ENCODE data around the gene SLC14A1. TPM values are rescaled to one million over a fixed set of nuclear protein-coding genes. Genes with fewer than 3 reads are reported as not detected.

The SLC14A1 gene
- total RNA-seq, 4 donors from 2014 or later, result 3.0 to 16.0 (median 10.1) TPM

DNA sequence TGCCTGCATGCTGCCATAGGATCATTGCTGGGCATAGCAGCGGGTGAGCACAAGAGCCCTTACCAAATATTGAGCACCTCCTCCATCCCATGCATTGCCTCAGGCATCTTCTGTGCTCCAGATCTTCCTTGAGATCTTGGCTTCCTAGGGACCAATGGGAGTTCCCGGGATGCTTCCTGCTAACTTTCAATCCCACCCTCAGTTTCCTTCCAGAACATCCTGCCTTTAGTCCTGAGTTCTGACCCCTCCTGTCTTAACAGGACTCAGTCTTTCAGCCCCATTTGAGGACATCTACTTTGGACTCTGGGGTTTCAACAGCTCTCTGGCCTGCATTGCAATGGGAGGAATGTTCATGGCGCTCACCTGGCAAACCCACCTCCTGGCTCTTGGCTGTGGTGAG, 15.3 kb downstream of the SLC14A1 start:
- Histone ChIP-seq H3K27me3 (peaks cover 5% of the 10 kb centered on the region), H3K4me3 (no peak overlapping the region), H3K27ac (no peak overlapping the region), H3K4me1 (no peaks in the 10 kb centered on the region), H3K9me3 (no peaks in the 10 kb centered on the region), H3K36me3 (no peaks in the 10 kb centered on the region)
- no peak for DNase-seq (ENCODE audit: low spot score in 2 of 2)
- no peak for TF ChIP-seq EP300 (IDR thresholded peaks at IDR 0.05)
- TF ChIP-seq, protein P1, sequence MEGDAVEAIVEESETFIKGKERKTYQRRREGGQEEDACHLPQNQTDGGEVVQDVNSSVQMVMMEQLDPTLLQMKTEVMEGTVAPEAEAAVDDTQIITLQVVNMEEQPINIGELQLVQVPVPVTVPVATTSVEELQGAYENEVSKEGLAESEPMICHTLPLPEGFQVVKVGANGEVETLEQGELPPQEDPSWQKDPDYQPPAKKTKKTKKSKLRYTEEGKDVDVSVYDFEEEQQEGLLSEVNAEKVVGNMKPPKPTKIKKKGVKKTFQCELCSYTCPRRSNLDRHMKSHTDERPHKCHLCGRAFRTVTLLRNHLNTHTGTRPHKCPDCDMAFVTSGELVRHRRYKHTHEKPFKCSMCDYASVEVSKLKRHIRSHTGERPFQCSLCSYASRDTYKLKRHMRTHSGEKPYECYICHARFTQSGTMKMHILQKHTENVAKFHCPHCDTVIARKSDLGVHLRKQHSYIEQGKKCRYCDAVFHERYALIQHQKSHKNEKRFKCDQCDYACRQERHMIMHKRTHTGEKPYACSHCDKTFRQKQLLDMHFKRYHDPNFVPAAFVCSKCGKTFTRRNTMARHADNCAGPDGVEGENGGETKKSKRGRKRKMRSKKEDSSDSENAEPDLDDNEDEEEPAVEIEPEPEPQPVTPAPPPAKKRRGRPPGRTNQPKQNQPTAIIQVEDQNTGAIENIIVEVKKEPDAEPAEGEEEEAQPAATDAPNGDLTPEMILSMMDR (IDR thresholded peaks at IDR 0.05), result no peak
- no peak for TF ChIP-seq POLR2A (IDR thresholded peaks at IDR 0.05)
- TF ChIP-seq POLR2AphosphoS5 (IDR thresholded peaks at IDR 0.05), result no peak
- WGBS, result 76% methylated on average over 3 of the region's 3 CpGs

DNA sequence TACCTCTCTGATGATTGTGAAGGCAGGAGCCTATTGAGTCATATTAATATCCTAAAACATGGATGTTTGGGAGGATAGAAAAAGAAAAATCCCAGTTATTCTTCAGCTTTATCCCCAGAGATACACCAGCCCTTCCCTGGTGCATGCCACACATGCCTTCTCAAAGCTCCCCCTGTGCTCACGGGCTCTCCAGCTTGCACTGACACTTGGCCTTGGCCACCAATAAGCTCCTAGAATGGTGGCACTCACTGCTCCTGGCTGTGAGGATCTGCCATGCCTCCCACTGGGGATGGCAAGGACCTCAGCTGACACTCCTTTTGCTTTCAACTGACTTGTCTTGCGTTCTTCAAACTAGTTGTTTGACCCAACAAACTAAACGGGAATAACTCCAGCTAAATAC, 15.9 kb downstream of the SLC14A1 start:
- DNase-seq (ENCODE audit: low spot score in 2 of 2), result no peak
- Histone ChIP-seq H3K4me1 (no peaks in the 10 kb centered on the region), H3K27me3 (peaks cover 5% of the 10 kb centered on the region), H3K9me3 (no peaks in the 10 kb centered on the region), H3K4me3 (no peak overlapping the region), H3K36me3 (no peaks in the 10 kb centered on the region), H3K27ac (no peak overlapping the region)
- no peak for TF ChIP-seq POLR2A (IDR thresholded peaks at IDR 0.05)
- TF ChIP-seq, protein P1 (IDR thresholded peaks at IDR 0.05), result no peak
- TF ChIP-seq EP300 (IDR thresholded peaks at IDR 0.05), result no peak
- TF ChIP-seq POLR2AphosphoS5 (IDR thresholded peaks at IDR 0.05), result no peak
- WGBS, result 57% methylated on average over 3 of the region's 3 CpGs

DNA sequence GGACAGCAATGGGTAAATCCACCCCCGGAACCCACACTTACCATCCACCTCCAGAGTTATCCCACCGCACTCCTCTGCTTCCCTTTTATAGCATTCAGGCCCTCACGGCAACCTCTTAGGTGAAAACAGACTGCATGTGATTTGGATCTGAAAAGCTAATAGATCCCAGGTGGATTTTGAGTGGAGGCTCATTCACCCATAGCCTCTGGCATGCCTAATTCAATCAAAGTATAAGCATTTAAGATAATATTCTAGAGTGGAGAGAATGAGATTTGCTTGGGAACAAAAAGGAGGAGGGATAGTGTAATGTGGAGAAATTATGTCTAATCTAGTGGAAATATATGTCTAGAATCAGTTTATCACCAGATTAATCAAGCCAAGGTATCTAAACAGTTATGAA, 17.1 kb downstream of the SLC14A1 start:
- no peaks in the 10 kb centered on the region for H3K36me3 ChIP-seq
- H3K4me1 ChIP-seq, result no peaks in the 10 kb centered on the region
- 82% methylated on average over 3 of the region's 3 CpGs for WGBS
- TF ChIP-seq POLR2AphosphoS5 (IDR thresholded peaks at IDR 0.05) (no peak), EP300 (IDR thresholded peaks at IDR 0.05) (no peak), POLR2A (IDR thresholded peaks at IDR 0.05) (no peak)
- TF ChIP-seq, protein P1 (IDR thresholded peaks at IDR 0.05), result no peak
- no peak for DNase-seq (ENCODE audit: low spot score in 2 of 2)
- no peak overlapping the region for H3K4me3 ChIP-seq
- H3K9me3 ChIP-seq, result no peaks in the 10 kb centered on the region
- H3K27ac ChIP-seq, result no peak overlapping the region
- peaks cover 5% of the 10 kb centered on the region for H3K27me3 ChIP-seq

DNA sequence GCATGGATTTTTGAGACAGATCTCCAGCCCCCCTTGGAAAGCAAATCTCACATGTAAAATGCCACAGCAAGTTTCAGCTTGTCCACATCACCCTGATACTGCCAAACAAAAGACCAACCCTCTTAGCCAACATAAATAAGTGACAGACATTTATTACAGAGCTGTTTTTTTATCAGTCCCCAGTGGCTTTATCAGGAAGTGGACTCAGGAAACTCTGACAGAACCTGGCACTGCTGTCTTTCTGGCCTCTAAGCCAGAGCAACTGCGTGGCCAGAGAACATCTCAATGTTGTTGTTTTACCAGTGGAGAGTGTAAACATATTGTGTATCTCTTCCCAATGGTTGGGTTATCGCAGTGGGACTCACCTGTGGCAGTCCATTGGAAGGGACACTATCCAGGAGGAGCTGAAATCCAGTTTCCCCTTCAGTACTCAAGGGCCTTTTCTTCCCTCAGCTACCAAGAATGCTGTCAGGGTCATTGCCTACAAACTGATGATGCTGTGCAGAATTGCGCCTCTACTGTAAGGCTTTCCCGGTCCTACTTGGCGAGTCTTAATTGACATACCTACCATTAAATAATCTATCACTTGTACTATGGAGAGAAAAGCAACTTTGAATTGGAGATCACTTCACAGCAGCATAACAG, 22.0 kb downstream of the SLC14A1 start:
- WGBS, result 83% methylated on average over 5 of the region's 5 CpGs
- DNase-seq (ENCODE audit: low spot score in 2 of 2), result no peak
- Histone ChIP-seq H3K4me3 (no peak overlapping the region), H3K27me3 (no peaks in the 10 kb centered on the region), H3K9me3 (no peaks in the 10 kb centered on the region), H3K27ac (no peak overlapping the region), H3K36me3 (no peaks in the 10 kb centered on the region), H3K4me1 (no peaks in the 10 kb centered on the region)
- no peak for TF ChIP-seq POLR2AphosphoS5 (IDR thresholded peaks at IDR 0.05)
- no peak for TF ChIP-seq POLR2A (IDR thresholded peaks at IDR 0.05)
- TF ChIP-seq EP300 (IDR thresholded peaks at IDR 0.05), result no peak
- TF ChIP-seq, protein P1 (IDR thresholded peaks at IDR 0.05), result no peak

DNA sequence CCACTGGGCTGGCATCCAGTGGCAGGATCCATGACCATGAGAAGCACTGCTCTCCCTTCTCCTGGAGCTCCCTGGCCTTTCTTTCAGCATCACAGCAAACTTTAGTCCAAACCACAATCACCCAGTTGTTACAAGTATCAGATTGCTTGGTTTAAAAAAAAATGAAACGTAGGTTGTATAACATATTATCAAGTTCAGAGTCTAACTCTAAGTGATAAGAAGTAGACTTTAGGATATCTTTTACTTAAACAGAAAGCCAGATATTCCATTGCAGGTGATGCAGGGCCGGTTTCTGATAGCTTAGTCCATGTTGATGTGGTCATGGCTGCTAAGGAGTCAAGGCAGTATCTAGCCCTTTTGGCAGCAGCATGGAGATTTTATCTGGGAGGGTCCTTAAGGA, 24.5 kb downstream of the SLC14A1 start:
- H3K27ac ChIP-seq, result no peak overlapping the region
- DNase-seq (ENCODE audit: low spot score in 2 of 2), result no peak
- 45% methylated on average over 2 of the region's 2 CpGs for WGBS
- H3K36me3 ChIP-seq, result no peaks in the 10 kb centered on the region
- no peaks in the 10 kb centered on the region for H3K27me3 ChIP-seq
- TF ChIP-seq POLR2AphosphoS5 (IDR thresholded peaks at IDR 0.05) (no peak), EP300 (IDR thresholded peaks at IDR 0.05) (no peak), POLR2A (IDR thresholded peaks at IDR 0.05) (no peak)
- TF ChIP-seq, protein P1 (IDR thresholded peaks at IDR 0.05), result no peak
- H3K9me3 ChIP-seq, result no peaks in the 10 kb centered on the region
- no peaks in the 10 kb centered on the region for H3K4me1 ChIP-seq
- no peak overlapping the region for H3K4me3 ChIP-seq

Data from suprapubic skin (tissue), 4 donors.